CMK (cell line): ENCODE data around the gene DDR2.
"Not testable (repeated sequence)": the region's sequence is repeated elsewhere in the genome, so short reads cannot be mapped to it uniquely, and the experiment has no call there.

Source experiments
- DNase-seq: peaks from one replicate; pipeline ENCODE4 v3.0.0-alpha.2; 2010; ENCODE audit warnings: low read depth

DDR2 gene

GRCh38 chr1:162632217-162632666, at the start of gene DDR2:
TSS of gene DDR2 (plus strand) at chr1:162632464. CDS start at chr1:162719064, 86,600 bp downstream.
- DNase-seq, result no peak

GRCh38 chr1:162582901-162583300, 49.4 kb upstream of the DDR2 start:
- DNase-seq, result not testable (repeated sequence)

- DNase-seq, result not testable (repeated sequence)
Measured at GRCh38 chr1:162585101-162585500, 47.2 kb upstream of the DDR2 start.

- DNase-seq, result no peak
Measured at GRCh38 chr1:162587347-162587746, 44.9 kb upstream of the DDR2 start.

- no peak for DNase-seq
Measured at GRCh38 chr1:162587761-162588260, 44.5 kb upstream of the DDR2 start.

GRCh38 chr1:162590101-162590500, 42.2 kb upstream of the DDR2 start:
- DNase-seq, result no peak

- no peak for DNase-seq
Measured at GRCh38 chr1:162590686-162591085, 41.6 kb upstream of the DDR2 start.

- no peak for DNase-seq
Measured at GRCh38 chr1:162596514-162597170, 35.6 kb upstream of the DDR2 start.

- DNase-seq, result no peak
Measured at GRCh38 chr1:162599451-162599850, 32.8 kb upstream of the DDR2 start.

- DNase-seq, result not testable (repeated sequence)
Measured at GRCh38 chr1:162603117-162603516, 29.1 kb upstream of the DDR2 start.

- DNase-seq, result no peak
Measured at GRCh38 chr1:162605225-162605927, 26.9 kb upstream of the DDR2 start.

GRCh38 chr1:162609306-162609705, 23.0 kb upstream of the DDR2 start:
- no peak for DNase-seq

- DNase-seq, result no peak
Measured at GRCh38 chr1:162612606-162613400, 19.5 kb upstream of the DDR2 start.

GRCh38 chr1:162616848-162617247, 15.4 kb upstream of the DDR2 start:
- DNase-seq, result no peak

GRCh38 chr1:162617513-162617912, 14.8 kb upstream of the DDR2 start:
- DNase-seq, result no peak

GRCh38 chr1:162619076-162619475, 13.2 kb upstream of the DDR2 start:
- no peak for DNase-seq

- DNase-seq, result no peak
Measured at GRCh38 chr1:162621256-162621655, 11.0 kb upstream of the DDR2 start.

GRCh38 chr1:162625679-162626078, 6.6 kb upstream of the DDR2 start:
- no peak for DNase-seq

GRCh38 chr1:162626094-162626493, 6.2 kb upstream of the DDR2 start:
- DNase-seq, result no peak

- no peak for DNase-seq
Measured at GRCh38 chr1:162626761-162627160, 5.5 kb upstream of the DDR2 start.

GRCh38 chr1:162627662-162628296, 4.5 kb upstream of the DDR2 start:
- peak; percentile 30 for DNase-seq

- DNase-seq, result no peak
Measured at GRCh38 chr1:162629077-162629627, 3.1 kb upstream of the DDR2 start.
